B cell (primary cell): Measurements from ENCODE around the gene THY1. TPM values are rescaled to one million over a fixed set of nuclear protein-coding genes. Genes with fewer than 3 reads are reported as not detected.

Experiments
- ATAC-seq: fragments of 200-7000 bp; cut with Tn5 transposase; one replicate; pipeline ENCODE4 v1.10.0; 2021; ENCODE audit warnings: low read depth, mild to moderate bottlenecking, moderate number of reproducible peaks, moderate library complexity
- CTCF ChIA-PET: fragments of 350-600 bp; sonication (Branson Sonifier 250); formaldehyde crosslinking; loops from one replicate; lab custom pipeline; 2021; ENCODE audit warnings: antibody characterized with exemption, inconsistent platforms; lab: Charles Lee
- POLR2A ChIA-PET: fragments of 350-600 bp; sonication (Branson Sonifier 250); formaldehyde crosslinking; loops from one replicate; lab custom pipeline; 2021; ENCODE audit warnings: antibody characterized with exemption; lab: Charles Lee
- DNase-seq: peaks from one replicate; pipeline ENCODE4 v3.0.0; 2013
- H2AFZ ChIP-seq: 2 replicates; pipeline ENCODE4 v1.6.1; 2012; ENCODE audit warnings: mild to moderate bottlenecking, low read depth, low read length; ENCODE audit not compliant: insufficient read depth, poor library complexity, severe bottlenecking
- H3K27ac ChIP-seq, 2 donors: 1 replicate in 1 of 2; 2 replicates in 1 of 2; pipeline ENCODE4 v1.5.1; 2012 to 2013; ENCODE audit warnings: low read length in 2 of 2, mild to moderate bottlenecking in 2 of 2, moderate library complexity in 1 of 2
- H3K27me3 ChIP-seq, 4 experiments: fragments of 200-600 bp in 1 of 4; sonication (generic) in 1 of 4; replicated peaks in 1 of 4; 1 replicate in 2 of 4; 2 replicates in 2 of 4; pipeline versions ENCODE4 v1.6.1 to v1.7.0; 2013 to 2016; ENCODE audit warnings: low read length in 3 of 4, mild to moderate bottlenecking in 2 of 4, mixed read lengths in 1 of 4, moderate library complexity in 1 of 4; ENCODE audit not compliant: insufficient read depth in 4 of 4, control insufficient read depth in 3 of 4; ENCODE audit errors: control extremely low read depth in 1 of 4
- H3K36me3 ChIP-seq, 2 experiments: replicated peaks in 1 of 2; 1 replicate in 1 of 2; 2 replicates in 1 of 2; pipeline versions ENCODE4 v1.6.1 to v1.7.1; 2013; ENCODE audit warnings: low read length in 1 of 2; ENCODE audit not compliant: insufficient read depth in 2 of 2, control insufficient read depth in 1 of 2; ENCODE audit errors: control extremely low read depth in 1 of 2, extremely low read depth in 1 of 2
- H3K4me1 ChIP-seq, 2 donors: fragments of 200-600 bp in 1 of 2; sonication (generic) in 1 of 2; 1 replicate in 1 of 2; 2 replicates in 1 of 2; pipeline versions ENCODE4 v1.5.1 to v1.6.1; 2013 to 2017; ENCODE audit warnings: low read length in 2 of 2; ENCODE audit not compliant: control insufficient read depth in 2 of 2, insufficient read depth in 2 of 2
- H3K4me2 ChIP-seq: replicated peaks from 2 replicates; pipeline ENCODE3; 2012; ENCODE audit warnings: mild to moderate bottlenecking, low read depth, low read length; ENCODE audit not compliant: poor library complexity, severe bottlenecking
- H3K4me3 ChIP-seq, 5 experiments: fragments of 200-600 bp in 1 of 5; sonication (generic) in 1 of 5; 1 replicate in 3 of 5; 2 replicates in 2 of 5; pipeline versions ENCODE4 v1.5.1 to v1.7.0; 2011 to 2016; ENCODE audit warnings: low read length in 4 of 5, mild to moderate bottlenecking in 4 of 5, low read depth in 2 of 5, control low read depth in 1 of 5, moderate library complexity in 1 of 5; ENCODE audit not compliant: insufficient read depth in 1 of 5; ENCODE audit errors: control extremely low read depth in 1 of 5, extremely low read depth in 1 of 5
- H3K79me2 ChIP-seq: fragments of 200-600 bp; sonication (generic); one replicate; pipeline ENCODE4 v1.6.0; 2016; ENCODE audit warnings: low read length; ENCODE audit not compliant: control insufficient read depth, insufficient read depth
- H3K9ac ChIP-seq: fragments of 200-600 bp; sonication (generic); 2 replicates; pipeline ENCODE4 v1.6.1; 2017; ENCODE audit warnings: mild to moderate bottlenecking, low read length, moderate library complexity
- H3K9me3 ChIP-seq, 3 donors: one replicate each; pipeline versions ENCODE4 v1.6.1 to v1.7.1; 2013; ENCODE audit warnings: low read length in 2 of 3; ENCODE audit not compliant: control insufficient read depth in 2 of 3, insufficient read depth in 1 of 3; ENCODE audit errors: control extremely low read depth in 1 of 3
- H4K20me1 ChIP-seq: 2 replicates; pipeline ENCODE4 v1.6.0; 2012; ENCODE audit warnings: mild to moderate bottlenecking, low read length; ENCODE audit not compliant: insufficient read depth, control insufficient read depth, poor library complexity, severe bottlenecking
- H3K27ac Mint-ChIP-seq: one replicate; pipeline ENCODE4 v1.8.0; 2021; ENCODE audit warnings: mixed read lengths
- H3K27me3 Mint-ChIP-seq: one replicate; pipeline ENCODE4 v1.8.0; 2021; ENCODE audit warnings: mixed read lengths
- H3K4me1 Mint-ChIP-seq: one replicate; pipeline ENCODE4 v1.8.0; 2021; ENCODE audit warnings: mixed read lengths
- H3K4me3 Mint-ChIP-seq: one replicate; pipeline ENCODE4 v1.8.0; 2021; ENCODE audit warnings: mixed read lengths
- H3K9me3 Mint-ChIP-seq: one replicate; pipeline ENCODE4 v1.8.0; 2022; ENCODE audit warnings: mixed read lengths; ENCODE audit not compliant: insufficient read depth
- CTCF ChIP-seq: fragments of 200-600 bp; IDR thresholded peaks from one replicate; pipeline ENCODE4 v1.8.0; 2022; ENCODE audit warnings: antibody characterized with exemption, mild to moderate bottlenecking
- EZH2 ChIP-seq: IDR thresholded peaks from 2 replicates; pipeline ENCODE4 v1.6.1; 2012; ENCODE audit warnings: borderline replicate concordance, low read depth, mild to moderate bottlenecking, moderate library complexity, low read length; ENCODE audit not compliant: insufficient read depth, poor library complexity, severe bottlenecking
- WGBS: methylation state at CpG from one replicate; pipeline ENCODE4 v1.1.5; 2013; ENCODE audit warnings: missing lambda C conversion rate; ENCODE audit not compliant: insufficient coverage; 5-methylcytosine and 5-hydroxymethylcytosine counted together
- intact Hi-C: fragments of 100-400 bp; cut with micrococcal nuclease; formaldehyde crosslinking; loops from one replicate; pipeline ENCODE4 v1.10.0; 2022
- polyA plus RNA-seq: library from polyadenylated mRNA; depleted of rRNA; stranded (reverse); fragments of >200 nt; gene quantifications from 2 replicates; pipeline ENCODE4 v1.2.3, GENCODE V29; 2012
- total RNA-seq, 2 donors: library from RNA; stranded (reverse); fragments of 120-200 nt in 1 of 2; gene quantifications; 1 replicate in 1 of 2; 2 replicates in 1 of 2; pipeline versions ENCODE4 v1.2.3 to v1.2.4, GENCODE V29; 2013 to 2022

Gene THY1
- total and polyA plus RNA-seq, 2 donors (not counting 1 experiment from before 2014, with no cell fraction given) = not detected

- intact Hi-C loops = no loop called here
- no peak overlapping the region for H3K27ac ChIP-seq
- no peaks in the 10 kb centered on the region for H3K36me3 ChIP-seq
- peaks cover 0 to 17% (median 7%) of the 10 kb centered on the region in 4 experiments for H3K27me3 ChIP-seq
- H3K4me2 ChIP-seq = no peak overlapping the region
- no peaks in the 10 kb centered on the region for H3K79me2 ChIP-seq
- H3K9ac ChIP-seq = no peak overlapping the region
- CTCF ChIA-PET = no interaction called here
- H3K9me3 ChIP-seq = peaks cover 0 to 8% (median 2%) of the 10 kb centered on the region in 3 donors
- no peaks in the 10 kb centered on the region for H3K4me1 Mint-ChIP-seq
- H3K4me1 ChIP-seq = no peaks in the 10 kb centered on the region
- peaks cover 6% of the 10 kb centered on the region for H3K9me3 Mint-ChIP-seq
- DNase-seq (no peak), ATAC-seq (no peak)
- POLR2A ChIA-PET = no interaction called here
- WGBS = 78% methylated on average over 5 of the region's 8 CpGs
- H3K27me3 Mint-ChIP-seq = peaks cover 63% of the 10 kb centered on the region
- H3K27ac Mint-ChIP-seq = no peak overlapping the region
- no peak overlapping the region for H2AFZ ChIP-seq
- TF ChIP-seq EZH2 = no peak
- no peak for TF ChIP-seq CTCF
- H4K20me1 ChIP-seq = no peaks in the 10 kb centered on the region
- no peak overlapping the region for H3K4me3 Mint-ChIP-seq
- no peak overlapping the region for H3K4me3 ChIP-seq
These were observed 48.4 kb upstream of the THY1 start for GRCh38 chr11:119471329-119471728.

DNA sequence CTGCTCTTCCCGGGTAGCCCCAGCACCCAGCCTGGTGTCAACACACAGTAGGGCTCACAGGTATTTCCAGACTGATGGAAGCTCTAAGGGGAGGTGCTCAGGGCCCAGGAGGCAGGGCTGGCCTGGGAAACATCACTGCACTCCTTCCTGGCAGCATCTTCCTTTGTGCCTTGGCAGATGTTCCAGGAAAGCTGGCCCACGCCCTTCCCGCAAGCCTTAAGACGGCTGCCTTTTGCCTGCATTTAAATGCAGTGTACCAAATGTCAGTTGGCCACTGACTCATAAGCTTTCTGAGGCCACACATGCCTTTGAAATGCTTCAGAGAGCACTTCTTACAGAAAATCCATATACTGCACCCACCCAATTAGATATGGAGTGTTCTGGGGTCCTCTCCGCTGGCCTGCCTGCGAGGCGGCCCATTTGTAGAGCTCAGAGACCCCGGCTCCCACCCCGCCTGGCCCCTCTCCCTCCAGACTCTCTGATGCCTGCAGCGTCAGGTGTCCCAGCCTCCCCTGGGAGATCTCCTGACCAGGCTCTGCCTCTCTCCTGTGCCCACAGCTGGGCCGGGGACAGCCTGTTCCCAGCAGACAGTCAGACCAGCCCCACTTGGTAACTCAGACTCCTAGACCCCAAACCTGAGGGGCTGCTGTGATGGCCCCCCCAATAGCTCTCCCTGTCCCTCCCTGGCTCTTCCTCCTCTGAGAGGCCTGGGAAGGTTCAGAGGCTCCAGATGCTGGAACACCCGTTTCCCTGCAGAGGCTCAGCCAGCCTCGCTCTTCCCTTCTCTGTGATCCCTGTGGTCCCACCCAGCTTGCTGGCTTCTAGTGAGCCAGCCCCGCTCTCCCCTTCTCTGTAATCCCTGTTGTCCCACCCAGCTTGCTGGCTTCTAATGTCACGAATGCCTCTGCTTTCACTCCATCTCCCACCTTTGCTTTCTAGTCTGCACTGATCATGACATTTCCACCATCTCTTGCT is 47.6 kb upstream of the THY1 start:
- no peak overlapping the region for H3K4me3 ChIP-seq
- intact Hi-C loops = no loop called here
- H3K9me3 Mint-ChIP-seq = peaks cover 8% of the 10 kb centered on the region
- H3K4me1 Mint-ChIP-seq = no peaks in the 10 kb centered on the region
- H3K79me2 ChIP-seq = no peaks in the 10 kb centered on the region
- H3K27ac Mint-ChIP-seq = no peak overlapping the region
- 83% methylated on average over 15 of the region's 15 CpGs for WGBS
- POLR2A ChIA-PET = no interaction called here
- TF ChIP-seq EZH2 = no peak
- TF ChIP-seq CTCF = no peak
- CTCF ChIA-PET = no interaction called here
- H3K9me3 ChIP-seq = peaks cover 0 to 8% (median 7%) of the 10 kb centered on the region in 3 donors
- peaks cover 0 to 17% (median 7%) of the 10 kb centered on the region in 4 experiments for H3K27me3 ChIP-seq
- ATAC-seq = no peak
- H3K4me3 Mint-ChIP-seq = no peak overlapping the region
- H3K9ac ChIP-seq = no peak overlapping the region
- no peaks in the 10 kb centered on the region for H3K36me3 ChIP-seq
- peaks cover 64% of the 10 kb centered on the region for H3K27me3 Mint-ChIP-seq
- no peak for DNase-seq
- H4K20me1 ChIP-seq = no peaks in the 10 kb centered on the region
- H3K4me1 ChIP-seq = no peaks in the 10 kb centered on the region
- no peak overlapping the region for H3K4me2 ChIP-seq
- H2AFZ ChIP-seq = no peak overlapping the region
- no peak overlapping the region for H3K27ac ChIP-seq
